ENCODE results near the gene NXPH4.

The NXPH4 gene

GRCh38 chr12:57233357-57234232 lies 17.0 kb downstream of the NXPH4 start:
- no peak for DNase-seq

GRCh38 chr12:57234233-57234570 lies 17.6 kb downstream of the NXPH4 start:
- DNase-seq = no peak

GRCh38 chr12:57234571-57235016 lies 18.0 kb downstream of the NXPH4 start:
- no peak for DNase-seq

GRCh38 chr12:57235017-57235727 lies 18.6 kb downstream of the NXPH4 start:
- no peak for DNase-seq

GRCh38 chr12:57235728-57236131 lies 19.1 kb downstream of the NXPH4 start:
- DNase-seq = no peak

- DNase-seq = no peak
Measured at GRCh38 chr12:57236201-57236924, 19.8 kb downstream of the NXPH4 start.

- DNase-seq = no peak
Measured at GRCh38 chr12:57236925-57237595, 20.5 kb downstream of the NXPH4 start.

- DNase-seq = no peak
Measured at GRCh38 chr12:57237596-57237931, 21.0 kb downstream of the NXPH4 start.

GRCh38 chr12:57237932-57238853 lies 21.6 kb downstream of the NXPH4 start:
- DNase-seq = no peak

- peak; percentile 87 for DNase-seq
Measured at GRCh38 chr12:57238854-57239554, 22.4 kb downstream of the NXPH4 start.

GRCh38 chr12:57239587-57240065 lies 23.0 kb downstream of the NXPH4 start:
- no peak for DNase-seq

GRCh38 chr12:57240066-57240921 lies 23.7 kb downstream of the NXPH4 start:
- no peak for DNase-seq

GRCh38 chr12:57240926-57241401 lies 24.4 kb downstream of the NXPH4 start:
- DNase-seq = no peak

- no peak for DNase-seq
Measured at GRCh38 chr12:57241402-57242310, 25.1 kb downstream of the NXPH4 start.

- peak; percentile 10 for DNase-seq
Measured at GRCh38 chr12:57242329-57242690, 25.7 kb downstream of the NXPH4 start.

GRCh38 chr12:57242691-57243454 lies 26.3 kb downstream of the NXPH4 start:
- DNase-seq = no peak

GRCh38 chr12:57243521-57244311 lies 27.1 kb downstream of the NXPH4 start:
- peak; percentile 46 for DNase-seq

All from midbrain (tissue), 1 donor.